H1 (cell line): ENCODE data around the gene AGBL1. TPM values are rescaled to one million over a fixed set of nuclear protein-coding genes. Genes with fewer than 3 reads are reported as not detected.

Experiments used
- CTCF ChIA-PET: fragments of 300-600 bp; sonication (Branson Sonifier 250); formaldehyde crosslinking; loops from one replicate; lab custom pipeline; 2021; ENCODE audit not compliant: partially characterized antibody; lab: Charles Lee
- POLR2A ChIA-PET: fragments of 300-600 bp; sonication (Branson Sonifier 250); formaldehyde crosslinking; loops from one replicate; lab custom pipeline; 2021; ENCODE audit warnings: inconsistent platforms; ENCODE audit not compliant: partially characterized antibody; lab: Charles Lee
- DNase-seq, 2 experiments: peaks; one replicate each; pipeline versions ENCODE4 v3.0.0 to v3.0.0-alpha.2; 2010 to 2022; ENCODE audit warnings: low spot score in 2 of 2, low read depth in 1 of 2, mixed read lengths in 1 of 2
- FAIRE-seq: peaks from 2 replicates; lab custom pipeline; 2011; peaks lifted over from hg19 to GRCh38; lab: Jason Lieb, UNC
- H2AFZ ChIP-seq: 2 replicates; pipeline ENCODE4 v1.8.1; 2012; ENCODE audit warnings: low read length, inconsistent platforms
- H2AK5ac ChIP-seq: 2 replicates; pipeline ENCODE4 v1.6.1; 2013; ENCODE audit warnings: low read depth, low read length
- H2BK120ac ChIP-seq: replicated peaks from 2 replicates; pipeline ENCODE3; 2013; ENCODE audit warnings: low read depth, low read length, inconsistent platforms
- H2BK12ac ChIP-seq: 2 replicates; pipeline ENCODE4 v1.6.1; 2013; ENCODE audit warnings: low read depth, low read length
- H2BK15ac ChIP-seq: 2 replicates; pipeline ENCODE4 v1.6.1; 2013; ENCODE audit warnings: low read length
- H2BK20ac ChIP-seq: 2 replicates; pipeline ENCODE4 v1.6.1; 2013; ENCODE audit warnings: low read length
- H2BK5ac ChIP-seq: 2 replicates; pipeline ENCODE4 v1.6.1; 2013; ENCODE audit warnings: low read depth, low read length
- H3K14ac ChIP-seq: 2 replicates; pipeline ENCODE4 v1.6.1; 2013; ENCODE audit warnings: inconsistent platforms; ENCODE audit not compliant: insufficient read length
- H3K18ac ChIP-seq: 2 replicates; pipeline ENCODE4 v1.6.1; 2013; ENCODE audit warnings: low read length; ENCODE audit errors: extremely low read depth
- H3K23ac ChIP-seq: 2 replicates; pipeline ENCODE4 v1.6.1; 2013; ENCODE audit warnings: inconsistent platforms; ENCODE audit not compliant: insufficient read length
- H3K23me2 ChIP-seq: 2 replicates; pipeline ENCODE4 v1.6.1; 2013; ENCODE audit warnings: low read depth, low read length
- H3K27ac ChIP-seq: 2 replicates; pipeline ENCODE4 v1.6.1; 2011; ENCODE audit warnings: low read depth, low read length, inconsistent platforms
- H3K27me3 ChIP-seq, 4 experiments: replicated peaks in 1 of 4; 1 replicate in 1 of 4; 2 replicates in 3 of 4; pipeline versions ENCODE4 v1.6.1 to v1.8.1; 2011 to 2013; ENCODE audit warnings: low read length in 3 of 4, mild to moderate bottlenecking in 3 of 4, inconsistent platforms in 2 of 4, mixed read lengths in 2 of 4, moderate library complexity in 1 of 4; ENCODE audit not compliant: control insufficient read depth in 3 of 4, insufficient read depth in 3 of 4; ENCODE audit errors: extremely low read depth in 1 of 4
- H3K36me3 ChIP-seq, 4 experiments: 2 replicates each; pipeline versions ENCODE4 v1.6.1 to v1.8.1; 2011 to 2013; ENCODE audit warnings: mild to moderate bottlenecking in 4 of 4, low read length in 3 of 4, moderate library complexity in 2 of 4, control low read depth in 1 of 4, inconsistent platforms in 1 of 4; ENCODE audit not compliant: insufficient read depth in 4 of 4, control insufficient read depth in 2 of 4
- H3K4ac ChIP-seq: replicated peaks from 2 replicates; pipeline ENCODE3; 2013; ENCODE audit warnings: low read length, low read depth, mixed read lengths, inconsistent platforms; ENCODE audit not compliant: insufficient read length
- H3K4me1 ChIP-seq, 4 experiments: replicated peaks in 1 of 4; 1 replicate in 1 of 4; 2 replicates in 3 of 4; pipeline versions ENCODE4 v1.6.1 to v1.8.1; 2011 to 2013; ENCODE audit warnings: low read length in 3 of 4, inconsistent platforms in 2 of 4, mixed read lengths in 1 of 4; ENCODE audit not compliant: insufficient read depth in 4 of 4, control insufficient read depth in 3 of 4
- H3K4me2 ChIP-seq, 2 experiments: 2 replicates each; pipeline versions ENCODE4 v1.6.1 to v1.8.1; 2011 to 2013; ENCODE audit warnings: low read depth in 2 of 2, low read length in 2 of 2, control low read depth in 1 of 2, inconsistent platforms in 1 of 2, mild to moderate bottlenecking in 1 of 2; ENCODE audit not compliant: insufficient read depth in 1 of 2
- H3K4me3 ChIP-seq, 4 experiments: fragments of 200-600, 300-600 bp in 1 of 4; sonication (generic), shearing (Covaris generic), sonication (Bioruptor Twin) in 1 of 4; 2 replicates each; pipeline versions ENCODE4 v1.5.1 to v1.8.1; 2011 to 2016; ENCODE audit warnings: low read length in 4 of 4, low read depth in 3 of 4, control low read depth in 2 of 4, inconsistent platforms in 2 of 4, mild to moderate bottlenecking in 2 of 4, mixed read lengths in 1 of 4, moderate library complexity in 1 of 4; ENCODE audit not compliant: insufficient read depth in 2 of 4; ENCODE audit errors: extremely low read depth in 1 of 4
- H3K56ac ChIP-seq: replicated peaks from 2 replicates; pipeline ENCODE3; 2013; ENCODE audit warnings: low read depth, mild to moderate bottlenecking, mixed read lengths, low read length, inconsistent platforms; ENCODE audit not compliant: insufficient read length
- H3K79me1 ChIP-seq: 2 replicates; pipeline ENCODE4 v1.6.1; 2013; ENCODE audit warnings: low read depth, low read length, control low read depth
- H3K79me2 ChIP-seq, 2 experiments: 2 replicates each; pipeline versions ENCODE4 v1.6.1 to v1.8.1; 2012 to 2013; ENCODE audit warnings: low read length in 2 of 2, mild to moderate bottlenecking in 2 of 2, inconsistent platforms in 1 of 2; ENCODE audit not compliant: insufficient read depth in 2 of 2, control insufficient read depth in 1 of 2
- H3K9ac ChIP-seq, 4 experiments: replicated peaks in 1 of 4; 1 replicate in 1 of 4; 2 replicates in 3 of 4; pipeline versions ENCODE4 v1.6.1 to v1.8.1; 2011 to 2013; ENCODE audit warnings: low read depth in 3 of 4, low read length in 3 of 4, control low read depth in 2 of 4, mild to moderate bottlenecking in 2 of 4, moderate library complexity in 2 of 4, inconsistent platforms in 1 of 4; ENCODE audit errors: extremely low read depth in 1 of 4
- H3K9me3 ChIP-seq, 2 experiments: 2 replicates each; pipeline versions ENCODE4 v1.6.1 to v1.8.1; 2012 to 2013; ENCODE audit warnings: mild to moderate bottlenecking in 2 of 2, moderate library complexity in 2 of 2, control low read depth in 1 of 2, inconsistent platforms in 1 of 2, low read depth in 1 of 2, low read length in 1 of 2, mixed read lengths in 1 of 2; ENCODE audit not compliant: insufficient read depth in 2 of 2
- H4K20me1 ChIP-seq, 2 experiments: replicated peaks in 1 of 2; 2 replicates each; pipeline versions ENCODE3 to v1.8.1; 2011 to 2013; ENCODE audit warnings: inconsistent platforms in 2 of 2, low read length in 2 of 2, mild to moderate bottlenecking in 1 of 2; ENCODE audit not compliant: insufficient read depth in 2 of 2, control insufficient read depth in 1 of 2
- H4K5ac ChIP-seq: 2 replicates; pipeline ENCODE4 v1.6.1; 2013; ENCODE audit warnings: low read length, low read depth, mixed read lengths, inconsistent platforms; ENCODE audit not compliant: insufficient read length
- H4K8ac ChIP-seq: 2 replicates; pipeline ENCODE4 v1.8.0; 2013; ENCODE audit warnings: mild to moderate bottlenecking, moderate library complexity, low read length, inconsistent platforms; ENCODE audit not compliant: insufficient read depth; ENCODE audit errors: extremely low read depth
- H4K91ac ChIP-seq: replicated peaks from 2 replicates; pipeline ENCODE3; 2013; ENCODE audit warnings: low read length, mixed read lengths, inconsistent platforms; ENCODE audit not compliant: insufficient read length
- JUND ChIP-seq: IDR thresholded peaks from 2 replicates; pipeline ENCODE4 v1.6.1; 2011; ENCODE audit warnings: mild to moderate bottlenecking, improper control_type of control experiment, low read length
- SIRT6 ChIP-seq: IDR thresholded peaks from one replicate; pipeline ENCODE4 v1.7.1; 2012; ENCODE audit warnings: low read length, inconsistent platforms
- SP1 ChIP-seq: IDR thresholded peaks from 2 replicates; pipeline ENCODE4 v1.6.1; 2011; ENCODE audit warnings: low read depth, low read length
- SP2 ChIP-seq: IDR thresholded peaks from 2 replicates; pipeline ENCODE4 v1.6.1; 2012; ENCODE audit warnings: mild to moderate bottlenecking, low read length, inconsistent platforms
- TAF1 ChIP-seq: IDR thresholded peaks from 2 replicates; pipeline ENCODE4 v1.6.1; 2011; ENCODE audit warnings: mild to moderate bottlenecking, low read depth, low read length
- WGBS, 2 experiments: shearing (Covaris generic) in 1 of 2; methylation state at CpG; one replicate each; pipeline versions ENCODE4 v1.1.6 to v1.1.7; 2013 to 2015; ENCODE audit warnings: low lambda C conversion rate in 2 of 2, mixed read lengths in 2 of 2, inconsistent platforms in 1 of 2, low coverage in 1 of 2, missing lambda C conversion rate in 1 of 2; ENCODE audit not compliant: insufficient replicate concordance in 2 of 2, insufficient coverage in 1 of 2, insufficient read length in 1 of 2; ENCODE audit errors: extremely low coverage in 1 of 2, missing lambda C conversion rate in 1 of 2; 5-methylcytosine and 5-hydroxymethylcytosine counted together
- polyA plus RNA-seq, 7 experiments: library from polyadenylated mRNA; depleted of rRNA in 3 of 7; stranded (reverse) in 5 of 7; unstranded in 2 of 7; fragments of >200 nt in 5 of 7; fragments of 200-250 nt in 2 of 7; gene quantifications; 1 replicate in 5 of 7; 2 replicates in 1 of 7; 4 replicates in 1 of 7; pipeline versions ENCODE4 v1.2.1 to v1.2.3, GENCODE V29; 2011 to 2013; ENCODE audit warnings: missing spikeins in 2 of 7, mixed read lengths in 2 of 7
- total RNA-seq: library from RNA; stranded (reverse); fragmentation: NEBNext Ultra II Directional; extraction: Animal tissue kit (Norgen Biotek cat#: 25700); gene quantifications from 2 replicates; pipeline ENCODE4 v1.2.1, GENCODE V29; 2021

Gene AGBL1
- total and polyA plus RNA-seq, 2 of the 8 experiments (the other 6 are each of a cell fraction or from before 2014, with no cell fraction given), result not detected

DNA sequence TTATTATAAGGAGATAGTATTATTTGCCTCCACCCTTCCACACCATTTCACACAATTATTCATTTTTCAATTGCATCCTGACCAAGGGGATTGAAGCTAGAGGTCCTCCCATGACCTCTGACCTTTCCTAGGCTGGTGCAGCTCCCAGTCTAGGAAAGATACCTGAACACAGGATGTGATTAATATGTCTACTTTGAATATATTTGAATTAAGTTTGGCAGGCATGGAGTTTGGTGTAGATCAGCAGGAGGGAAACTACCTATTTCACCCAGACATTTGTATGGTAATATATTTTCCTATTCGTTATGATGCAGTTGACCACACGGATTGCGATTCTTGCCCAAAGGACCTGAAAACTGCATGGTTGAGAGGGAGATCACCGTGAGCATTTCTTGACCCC, 596.3 kb downstream of the AGBL1 start:
- no peaks in the 10 kb centered on the region for H3K9me3 ChIP-seq
- no peaks in the 10 kb centered on the region for H3K27me3 ChIP-seq
- DNase-seq (no peak), FAIRE-seq (no peak)
- TF ChIP-seq JUND (no peak), SP1 (no peak), TAF1 (no peak), SP2 (no peak), SIRT6 (no peak)
- no peak overlapping the region for H2BK20ac ChIP-seq
- no peaks in the 10 kb centered on the region for H4K20me1 ChIP-seq
- H3K23me2 ChIP-seq, result no peaks in the 10 kb centered on the region
- no peak overlapping the region for H3K4me3 ChIP-seq
- H3K9ac ChIP-seq, result no peak overlapping the region
- H2BK5ac ChIP-seq, result no peak overlapping the region
- no peak overlapping the region for H2AK5ac ChIP-seq
- CTCF ChIA-PET, result interaction anchor here (0.7 kb wide), 2 partner anchors 27 to 179 kb away, joined by 3 read pairs; no protein-coding TSS in a partner anchor
- 93% methylated on average over 4 of the region's 4 CpGs; no CpG with 5 or more reads in 1 of the 2 experiments for WGBS, 2 experiments
- no peak overlapping the region for H3K56ac ChIP-seq
- no peak overlapping the region for H3K4ac ChIP-seq
- peaks cover 0 to 1% (median 0%) of the 10 kb centered on the region in 4 experiments; a peak in 3 of 7 replicates for H3K4me1 ChIP-seq
- no peaks in the 10 kb centered on the region for H3K79me2 ChIP-seq
- H2BK15ac ChIP-seq, result no peak overlapping the region
- no peaks in the 10 kb centered on the region for H3K79me1 ChIP-seq
- H4K8ac ChIP-seq, result no peak overlapping the region
- H3K27ac ChIP-seq, result no peak overlapping the region
- H3K14ac ChIP-seq, result no peak overlapping the region
- no peak overlapping the region for H2AFZ ChIP-seq
- no peak overlapping the region for H2BK12ac ChIP-seq
- H4K5ac ChIP-seq, result no peak overlapping the region
- H3K4me2 ChIP-seq, result no peak overlapping the region
- H2BK120ac ChIP-seq, result no peak overlapping the region
- H4K91ac ChIP-seq, result no peak overlapping the region
- H3K23ac ChIP-seq, result no peak overlapping the region
- no peaks in the 10 kb centered on the region for H3K36me3 ChIP-seq
- POLR2A ChIA-PET, result no interaction called here
- no peak overlapping the region for H3K18ac ChIP-seq
